Transverse colon (tissue), 4 donors: Measurements from ENCODE around the gene PAQR3.

Experiments
- EP300 ChIP-seq: sonication (generic); formaldehyde crosslinking; IDR thresholded peaks from one replicate; pipeline ENCODE4 v1.6.1; 2017; ENCODE audit warnings: antibody characterized with exemption, low read depth
- POLR2A ChIP-seq: fragments of 450-650 bp; IDR thresholded peaks from one replicate; pipeline ENCODE4 v1.6.1; 2016; ENCODE audit warnings: antibody characterized with exemption, mild to moderate bottlenecking, moderate library complexity
- POLR2AphosphoS5 ChIP-seq, 3 donors: sonication (generic); formaldehyde crosslinking; IDR thresholded peaks; one replicate each; pipeline ENCODE4 v1.6.1; 2016; ENCODE audit warnings: antibody characterized with exemption in 3 of 3
- TF ChIP-seq, protein P1 (sequence below), 5 experiments: fragments of 200-600 bp in 3 of 5; fragments of 450-650 bp in 2 of 5; sonication (generic) in 3 of 5; IDR thresholded peaks; 1 replicate in 2 of 5; 2 replicates in 3 of 5; pipeline ENCODE4 v1.5.1; 2016 to 2017; ENCODE audit warnings: antibody characterized with exemption in 5 of 5, inconsistent platforms in 3 of 5, mild to moderate bottlenecking in 2 of 5, moderate library complexity in 1 of 5

DNA sequence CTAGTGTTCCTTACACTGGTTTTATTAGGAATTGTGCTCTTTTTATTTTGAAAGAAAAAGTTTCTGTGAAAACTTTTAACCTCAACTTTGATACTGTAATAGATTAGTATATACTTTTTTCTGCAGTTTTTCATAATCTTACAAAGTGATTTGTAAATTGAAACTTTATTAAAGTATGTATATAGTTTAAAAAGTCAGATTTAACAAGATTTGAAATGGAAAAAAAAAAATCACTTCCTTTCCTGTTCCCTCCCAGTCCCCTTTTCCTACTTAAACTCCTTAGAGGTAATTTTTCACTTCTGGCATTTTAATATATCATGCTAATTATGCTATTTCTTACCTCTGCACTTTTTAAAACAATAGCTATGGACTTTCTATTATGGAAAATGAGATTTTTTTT is 49.3 kb downstream of the PAQR3 start:
- TF ChIP-seq POLR2A (no peak), POLR2AphosphoS5 (IDR thresholded peaks at IDR 0.05) (no peak), EP300 (no peak)
- TF ChIP-seq, protein P1, sequence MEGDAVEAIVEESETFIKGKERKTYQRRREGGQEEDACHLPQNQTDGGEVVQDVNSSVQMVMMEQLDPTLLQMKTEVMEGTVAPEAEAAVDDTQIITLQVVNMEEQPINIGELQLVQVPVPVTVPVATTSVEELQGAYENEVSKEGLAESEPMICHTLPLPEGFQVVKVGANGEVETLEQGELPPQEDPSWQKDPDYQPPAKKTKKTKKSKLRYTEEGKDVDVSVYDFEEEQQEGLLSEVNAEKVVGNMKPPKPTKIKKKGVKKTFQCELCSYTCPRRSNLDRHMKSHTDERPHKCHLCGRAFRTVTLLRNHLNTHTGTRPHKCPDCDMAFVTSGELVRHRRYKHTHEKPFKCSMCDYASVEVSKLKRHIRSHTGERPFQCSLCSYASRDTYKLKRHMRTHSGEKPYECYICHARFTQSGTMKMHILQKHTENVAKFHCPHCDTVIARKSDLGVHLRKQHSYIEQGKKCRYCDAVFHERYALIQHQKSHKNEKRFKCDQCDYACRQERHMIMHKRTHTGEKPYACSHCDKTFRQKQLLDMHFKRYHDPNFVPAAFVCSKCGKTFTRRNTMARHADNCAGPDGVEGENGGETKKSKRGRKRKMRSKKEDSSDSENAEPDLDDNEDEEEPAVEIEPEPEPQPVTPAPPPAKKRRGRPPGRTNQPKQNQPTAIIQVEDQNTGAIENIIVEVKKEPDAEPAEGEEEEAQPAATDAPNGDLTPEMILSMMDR (IDR thresholded peaks at IDR 0.05) = no peak
